Left lung (tissue), 10 donors: ENCODE measurements around the gene PDGFC. TPM values are rescaled to one million over a fixed set of nuclear protein-coding genes. Genes with fewer than 3 reads are reported as not detected.

Source experiments
- ATAC-seq: fragments of 200-7000 bp; cut with Tn5 transposase; one replicate; pipeline ENCODE4 v1.9.1; 2020; ENCODE audit warnings: moderate library complexity
- DNase-seq, 4 donors: peaks; one replicate each; pipeline ENCODE4 v3.0.0-alpha.2; 2013 to 2020
- H3K27ac ChIP-seq, 2 donors: fragments of 200-600 bp; sonication (generic) in 1 of 2; one replicate each; pipeline versions ENCODE4 v1.5.0 to v1.8.0; 2020 to 2021
- H3K27me3 ChIP-seq, 2 donors: fragments of 200-600 bp; sonication (generic) in 1 of 2; one replicate each; pipeline versions ENCODE4 v1.5.0 to v1.8.0; 2020 to 2021
- H3K36me3 ChIP-seq, 2 donors: fragments of 200-600 bp; sonication (generic) in 1 of 2; one replicate each; pipeline versions ENCODE4 v1.5.0 to v1.8.0; 2020 to 2021
- H3K4me1 ChIP-seq, 2 donors: fragments of 200-600 bp; one replicate each; pipeline ENCODE4 v1.8.0; 2021
- H3K4me3 ChIP-seq, 2 donors: fragments of 200-600 bp; sonication (generic) in 1 of 2; one replicate each; pipeline versions ENCODE4 v1.5.0 to v1.8.0; 2020 to 2021; ENCODE audit warnings: mild to moderate bottlenecking in 1 of 2
- H3K9me3 ChIP-seq, 2 donors: fragments of 200-600 bp; sonication (generic) in 1 of 2; one replicate each; pipeline versions ENCODE4 v1.5.0 to v1.8.0; 2020 to 2021
- intact Hi-C, 2 donors: fragments of 100-400 bp; cut with DNase I; formaldehyde crosslinking; loops; one replicate each; pipeline versions ENCODE4 v1.11.2 to v1.14.2; 2022
- polyA plus RNA-seq, 6 donors: library from polyadenylated mRNA; unstranded; fragments of 120-200 nt; gene quantifications; one replicate each; pipeline ENCODE4 v1.2.1, GENCODE V29; 2013; ENCODE audit not compliant: insufficient read length in 6 of 6
- total RNA-seq, 2 donors: library from RNA; stranded (reverse); fragmentation: NEBNext Ultra II Directional; extraction: Animal tissue kit (Norgen Biotek cat#: 25700); gene quantifications; one replicate each; pipeline ENCODE4 v1.2.1, GENCODE V29; 2021
- TF ChIP-seq, protein P1 (sequence below), 2 donors: fragments of 200-600 bp; sonication (generic) in 1 of 2; IDR thresholded peaks; one replicate each; pipeline versions ENCODE4 v1.5.0 to v1.8.0; 2021; ENCODE audit warnings: antibody characterized with exemption in 2 of 2
- donor health status: DM: no; HTN: yes; CAD: no.
- donor health status: DM: no; HTN: no; CAD: no.

PDGFC gene
- total and polyA plus RNA-seq, 8 donors = 22.4 to 51.6 (median 37.4) TPM

DNA sequence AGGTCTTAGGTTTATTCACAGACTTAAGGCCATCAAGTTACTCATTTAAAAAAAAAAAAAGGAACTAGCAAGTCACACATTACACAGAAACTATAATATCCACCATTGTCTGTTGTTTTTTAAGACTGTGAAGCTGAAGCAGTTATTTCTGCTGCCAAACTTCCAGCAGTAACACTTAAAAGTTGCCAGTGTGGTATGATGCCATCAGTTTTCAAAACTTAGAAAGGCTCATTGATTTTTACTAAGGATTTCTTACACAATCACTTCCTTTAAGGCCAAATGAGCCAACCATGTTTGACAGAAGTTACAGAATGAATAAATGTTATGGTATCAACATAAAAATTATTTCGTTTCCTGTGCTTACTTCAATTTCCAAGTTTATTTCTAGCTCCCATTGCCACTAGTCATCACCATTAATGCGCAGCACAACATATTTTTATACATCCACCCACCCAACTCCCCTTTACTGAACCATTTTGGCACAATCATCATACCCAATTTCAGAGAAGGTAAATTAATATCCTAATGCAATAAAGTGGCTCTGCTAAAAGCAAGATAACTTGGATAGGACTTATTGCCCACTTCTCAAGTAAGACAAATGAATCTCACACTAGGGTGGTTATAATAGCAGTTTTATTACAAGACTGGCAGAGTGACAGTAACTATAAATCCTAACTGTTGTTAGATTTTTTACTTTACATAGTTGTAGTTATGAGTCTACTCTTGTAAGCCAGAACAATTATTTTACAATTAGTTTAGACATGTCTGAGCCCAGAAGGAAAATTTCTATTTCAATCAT is 13.1 kb downstream of the PDGFC start:
- Histone ChIP-seq H3K27ac (no peak overlapping the region), H3K36me3 (no peaks in the 10 kb centered on the region), H3K9me3 (no peaks in the 10 kb centered on the region), H3K27me3 (no peaks in the 10 kb centered on the region), H3K4me1 (peaks cover 0 to 18% of the 10 kb centered on the region in 2 donors), H3K4me3 (no peak overlapping the region)
- intact Hi-C loops = no loop called here
- DNase-seq (no peak), ATAC-seq (no peak)
- TF ChIP-seq, protein P1, sequence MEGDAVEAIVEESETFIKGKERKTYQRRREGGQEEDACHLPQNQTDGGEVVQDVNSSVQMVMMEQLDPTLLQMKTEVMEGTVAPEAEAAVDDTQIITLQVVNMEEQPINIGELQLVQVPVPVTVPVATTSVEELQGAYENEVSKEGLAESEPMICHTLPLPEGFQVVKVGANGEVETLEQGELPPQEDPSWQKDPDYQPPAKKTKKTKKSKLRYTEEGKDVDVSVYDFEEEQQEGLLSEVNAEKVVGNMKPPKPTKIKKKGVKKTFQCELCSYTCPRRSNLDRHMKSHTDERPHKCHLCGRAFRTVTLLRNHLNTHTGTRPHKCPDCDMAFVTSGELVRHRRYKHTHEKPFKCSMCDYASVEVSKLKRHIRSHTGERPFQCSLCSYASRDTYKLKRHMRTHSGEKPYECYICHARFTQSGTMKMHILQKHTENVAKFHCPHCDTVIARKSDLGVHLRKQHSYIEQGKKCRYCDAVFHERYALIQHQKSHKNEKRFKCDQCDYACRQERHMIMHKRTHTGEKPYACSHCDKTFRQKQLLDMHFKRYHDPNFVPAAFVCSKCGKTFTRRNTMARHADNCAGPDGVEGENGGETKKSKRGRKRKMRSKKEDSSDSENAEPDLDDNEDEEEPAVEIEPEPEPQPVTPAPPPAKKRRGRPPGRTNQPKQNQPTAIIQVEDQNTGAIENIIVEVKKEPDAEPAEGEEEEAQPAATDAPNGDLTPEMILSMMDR (IDR thresholded peaks at IDR 0.05) = no peak

DNA sequence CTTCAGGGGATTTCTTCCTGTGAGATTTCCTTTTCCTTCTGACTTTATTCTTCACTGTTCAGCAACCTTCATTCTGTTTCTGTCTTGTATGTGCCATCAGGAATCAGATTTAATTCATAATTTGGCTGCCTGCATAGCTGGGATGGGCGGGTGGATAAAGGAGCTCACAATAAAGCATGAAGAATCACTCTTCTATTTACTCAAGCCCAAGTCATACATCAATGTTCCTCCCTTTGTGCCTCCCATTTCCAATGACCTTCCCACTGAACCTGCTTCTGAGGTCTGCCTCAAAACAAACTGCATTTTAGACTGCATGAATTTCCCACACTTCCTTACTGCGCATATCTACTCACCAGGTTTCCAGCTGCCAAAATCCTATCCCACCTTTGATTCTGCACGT is 14.0 kb downstream of the PDGFC start:
- Histone ChIP-seq H3K4me3 (no peak overlapping the region), H3K27ac (no peak overlapping the region), H3K9me3 (no peaks in the 10 kb centered on the region), H3K27me3 (no peaks in the 10 kb centered on the region), H3K4me1 (peaks cover 0 to 18% of the 10 kb centered on the region in 2 donors), H3K36me3 (no peaks in the 10 kb centered on the region)
- intact Hi-C loops = no loop called here
- TF ChIP-seq, protein P1 (IDR thresholded peaks at IDR 0.05) = no peak
- ATAC-seq = no peak
- DNase-seq = no peak

DNA sequence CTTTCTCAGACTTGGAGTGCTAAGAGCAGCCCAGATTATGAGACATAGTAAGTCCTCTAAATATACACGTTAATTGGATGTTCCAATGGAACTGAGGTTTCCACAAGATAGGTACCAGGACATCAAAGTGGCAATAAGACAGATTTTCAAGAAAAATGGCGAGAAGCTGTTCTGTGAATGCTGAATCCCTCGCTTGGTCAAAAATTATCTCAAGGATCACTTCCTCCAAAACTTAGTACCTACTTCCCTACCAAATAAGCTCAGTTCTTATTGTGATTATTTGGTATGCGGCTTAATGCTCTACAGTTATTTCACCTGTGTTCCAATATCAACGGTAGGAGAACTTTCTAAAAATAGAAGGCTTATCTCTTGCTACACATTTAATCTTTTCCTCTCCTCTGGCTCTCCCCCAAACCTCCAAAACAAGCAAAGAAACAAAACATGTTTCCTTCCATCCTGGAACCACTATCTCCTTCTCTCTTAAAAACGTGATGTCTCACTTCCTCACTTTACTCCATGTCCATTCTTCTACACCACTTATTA is 14.7 kb downstream of the PDGFC start:
- Histone ChIP-seq H3K27ac (no peak overlapping the region), H3K27me3 (no peaks in the 10 kb centered on the region), H3K4me1 (peaks cover 0 to 13% of the 10 kb centered on the region in 2 donors), H3K9me3 (no peaks in the 10 kb centered on the region), H3K36me3 (no peaks in the 10 kb centered on the region), H3K4me3 (no peak overlapping the region)
- DNase-seq (no peak), ATAC-seq (no peak)
- TF ChIP-seq, protein P1 (IDR thresholded peaks at IDR 0.05) = no peak
- intact Hi-C loops = no loop called here

DNA sequence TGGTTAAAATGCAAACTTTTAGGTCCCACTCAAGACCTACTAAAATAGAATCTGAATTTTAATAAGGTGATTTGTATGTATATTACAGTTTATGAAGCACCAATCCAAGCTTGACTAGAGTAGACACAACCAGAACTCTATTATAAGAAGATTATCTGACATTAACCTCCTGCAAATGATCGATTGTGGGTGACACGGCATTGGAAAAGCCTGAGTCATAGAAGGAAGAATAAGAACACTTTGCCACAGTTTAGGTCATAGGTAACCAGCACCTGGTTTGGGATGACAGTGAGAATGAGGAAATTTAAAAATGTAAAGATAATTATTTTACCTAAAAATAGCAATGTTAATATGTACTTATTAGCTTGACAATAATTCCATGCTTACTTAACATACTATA is 15.2 kb downstream of the PDGFC start:
- DNase-seq = no peak
- Histone ChIP-seq H3K27me3 (no peaks in the 10 kb centered on the region), H3K4me3 (no peak overlapping the region), H3K9me3 (no peaks in the 10 kb centered on the region), H3K36me3 (no peaks in the 10 kb centered on the region), H3K4me1 (peaks cover 0 to 13% of the 10 kb centered on the region in 2 donors), H3K27ac (no peak overlapping the region)
- intact Hi-C loops = no loop called here
- no peak for ATAC-seq
- TF ChIP-seq, protein P1 (IDR thresholded peaks at IDR 0.05) = no peak

DNA sequence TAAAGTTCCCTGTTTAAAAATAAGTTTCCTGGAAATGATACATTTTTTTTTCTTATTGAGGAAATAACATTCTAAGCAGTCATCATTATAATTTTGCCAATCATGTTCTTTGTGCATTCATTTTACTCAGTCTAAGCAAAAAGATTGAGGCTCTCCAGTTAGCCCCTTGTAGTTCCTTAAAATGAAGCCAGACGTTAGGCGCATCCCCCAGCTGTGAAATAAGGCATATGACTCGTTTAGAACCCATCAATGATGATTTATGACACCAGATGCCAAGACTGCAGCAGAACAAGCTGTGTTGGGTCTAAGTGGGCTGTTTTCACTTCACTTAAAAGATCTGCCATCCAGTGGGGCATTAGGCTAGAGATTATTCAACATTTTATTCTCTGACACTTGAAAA is 17.0 kb downstream of the PDGFC start:
- ATAC-seq = peak; percentile 66

More for the DNA sequence above, 17.0 kb downstream of the PDGFC start:
- DNase-seq = no peak
- intact Hi-C loops = no loop called here
- peaks cover 3 to 13% of the 10 kb centered on the region in 2 donors for H3K4me1 ChIP-seq
- no peaks in the 10 kb centered on the region for H3K9me3 ChIP-seq
- no peaks in the 10 kb centered on the region for H3K36me3 ChIP-seq
- TF ChIP-seq, protein P1 (IDR thresholded peaks at IDR 0.05) = no peak
- no peaks in the 10 kb centered on the region for H3K27me3 ChIP-seq
- no peak overlapping the region for H3K4me3 ChIP-seq
- no peak overlapping the region for H3K27ac ChIP-seq
